ENCODE measurements around the gene TSHZ2. TPM values are rescaled to one million over a fixed set of nuclear protein-coding genes. Genes with fewer than 3 reads are reported as not detected.

TSHZ2 gene
- total and polyA plus RNA-seq, 9 of the 15 experiments (the other 6 are each of a cell fraction or from before 2014, with no cell fraction given), result 0.03 to 0.20 (median 0.05) TPM; not detected in 4

GRCh38 chr20:52998268-52998667, 26.1 kb downstream of the TSHZ2 start:
- no peaks in the 10 kb centered on the region for H3K79me2 ChIP-seq (ENCODE audit: control insufficient read depth, insufficient read depth, low read length)
- in situ Hi-C loops (cut with MboI), result no loop called here
- no peaks in the 10 kb centered on the region for H3K9me3 ChIP-seq (replicated peaks; ENCODE audit: control insufficient read depth, insufficient read depth, low read depth, low read length)
- H3K4me2 ChIP-seq (ENCODE audit: insufficient read depth, low read length), result no peak overlapping the region
- POLR2A ChIA-PET, result no interaction called here
- no peak overlapping the region for H2AFZ ChIP-seq (ENCODE audit: low read depth, low read length)
- 0% methylated on average over 6 of the region's 6 CpGs for WGBS (ENCODE audit: insufficient coverage, low coverage, missing lambda C conversion rate)
- TF ChIP-seq RAD51 (IDR thresholded peaks at IDR 0.05; ENCODE audit: borderline replicate concordance, low read depth) (no peak), ZNF507 (tag; conservative IDR thresholded peaks at IDR 0.05) (no peak), SMAD2 (IDR thresholded peaks at IDR 0.05; ENCODE audit: low read depth, low read length) (no peak), TBL1XR1 (IDR thresholded peaks at IDR 0.05; ENCODE audit: low read length in 2 of 2) (no peak)
- DNase-seq (ENCODE audit: extremely low read depth in 1 of 4, low spot score in 3 of 4) (no peak), ATAC-seq (no peak), FAIRE-seq (no peak)
- H3K4me3 ChIP-seq, result no peak overlapping the region
- H3K9ac ChIP-seq (ENCODE audit: insufficient read depth in 1 of 2, low read depth in 2 of 2, low read length in 2 of 2), result no peak overlapping the region
- H3K9me1 ChIP-seq (ENCODE audit: control insufficient read depth, insufficient read depth, low read length), result no peaks in the 10 kb centered on the region
- H3K27me3 ChIP-seq (ENCODE audit: control insufficient read depth in 2 of 2, insufficient read depth in 2 of 2, low read length in 2 of 2), result no peaks in the 10 kb centered on the region; a peak in 1 of 5 replicates
- H3K27ac ChIP-seq (ENCODE audit: extremely low read depth, low read depth, low read length), result no peak overlapping the region
- no TSS peak for BruUV-seq (replicated peaks)
- CTCF ChIA-PET (ENCODE audit: low intra/inter-chr PET ratio), result no interaction called here
- no peaks in the 10 kb centered on the region for H4K20me1 ChIP-seq (replicated peaks; ENCODE audit: control insufficient read depth, insufficient read depth, low read length)
- H3K36me3 ChIP-seq (ENCODE audit: control insufficient read depth, insufficient read depth, low read length), result no peaks in the 10 kb centered on the region
- intact Hi-C loops (cut with micrococcal nuclease), result no loop called here
- H3K4me1 ChIP-seq (replicated peaks in 1 of 2; ENCODE audit: control insufficient read depth in 2 of 2, insufficient read depth in 2 of 2, low read length in 2 of 2), result no peaks in the 10 kb centered on the region

DNA sequence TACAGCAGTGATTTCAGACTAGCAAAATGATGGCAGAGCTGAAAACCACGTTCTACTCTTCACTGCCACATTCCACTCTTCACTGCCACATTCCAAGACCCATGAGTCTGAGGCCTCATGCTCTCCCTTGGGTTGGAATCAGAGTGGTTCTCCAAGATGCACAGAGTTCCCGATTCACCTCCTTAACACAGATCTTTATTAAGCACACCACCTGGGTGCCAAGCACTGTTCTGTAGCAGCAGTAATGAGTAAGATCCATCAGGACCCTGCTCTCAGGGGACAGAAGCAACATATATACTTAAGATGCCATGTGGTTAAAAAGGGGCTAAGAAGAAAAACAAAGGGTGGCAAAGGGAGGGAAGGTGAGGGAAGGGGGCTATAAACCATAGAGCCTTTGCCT, 26.9 kb downstream of the TSHZ2 start:
- no peak overlapping the region for H3K4me3 ChIP-seq
- no peaks in the 10 kb centered on the region for H3K79me2 ChIP-seq (ENCODE audit: control insufficient read depth, insufficient read depth, low read length)
- no peaks in the 10 kb centered on the region for H3K27me3 ChIP-seq (ENCODE audit: control insufficient read depth in 2 of 2, insufficient read depth in 2 of 2, low read length in 2 of 2)
- no peaks in the 10 kb centered on the region for H3K4me1 ChIP-seq (replicated peaks in 1 of 2; ENCODE audit: control insufficient read depth in 2 of 2, insufficient read depth in 2 of 2, low read length in 2 of 2)
- WGBS (ENCODE audit: insufficient coverage, low coverage, missing lambda C conversion rate), result 0% methylated on average over 2 of the region's 2 CpGs
- no peak overlapping the region for H3K9ac ChIP-seq (ENCODE audit: insufficient read depth in 1 of 2, low read depth in 2 of 2, low read length in 2 of 2)
- no peaks in the 10 kb centered on the region for H4K20me1 ChIP-seq (replicated peaks; ENCODE audit: control insufficient read depth, insufficient read depth, low read length)
- H3K36me3 ChIP-seq (ENCODE audit: control insufficient read depth, insufficient read depth, low read length), result no peaks in the 10 kb centered on the region
- ChIA-PET POLR2A (no interaction called here), CTCF (ENCODE audit: low intra/inter-chr PET ratio) (no interaction called here)
- no peak for FAIRE-seq
- H3K27ac ChIP-seq (ENCODE audit: extremely low read depth, low read depth, low read length), result no peak overlapping the region
- no peak overlapping the region for H2AFZ ChIP-seq (ENCODE audit: low read depth, low read length)
- no peak for ATAC-seq
- in situ Hi-C loops (cut with MboI) (no loop called here), intact Hi-C loops (cut with micrococcal nuclease) (no loop called here)
- H3K4me2 ChIP-seq (ENCODE audit: insufficient read depth, low read length), result no peak overlapping the region
- no peaks in the 10 kb centered on the region for H3K9me1 ChIP-seq (ENCODE audit: control insufficient read depth, insufficient read depth, low read length)
- BruUV-seq (replicated peaks), result no TSS peak
- H3K9me3 ChIP-seq (replicated peaks; ENCODE audit: control insufficient read depth, insufficient read depth, low read depth, low read length), result no peaks in the 10 kb centered on the region
- DNase-seq (ENCODE audit: extremely low read depth in 1 of 4, low spot score in 3 of 4), result no peak
- TF ChIP-seq, protein P1, sequence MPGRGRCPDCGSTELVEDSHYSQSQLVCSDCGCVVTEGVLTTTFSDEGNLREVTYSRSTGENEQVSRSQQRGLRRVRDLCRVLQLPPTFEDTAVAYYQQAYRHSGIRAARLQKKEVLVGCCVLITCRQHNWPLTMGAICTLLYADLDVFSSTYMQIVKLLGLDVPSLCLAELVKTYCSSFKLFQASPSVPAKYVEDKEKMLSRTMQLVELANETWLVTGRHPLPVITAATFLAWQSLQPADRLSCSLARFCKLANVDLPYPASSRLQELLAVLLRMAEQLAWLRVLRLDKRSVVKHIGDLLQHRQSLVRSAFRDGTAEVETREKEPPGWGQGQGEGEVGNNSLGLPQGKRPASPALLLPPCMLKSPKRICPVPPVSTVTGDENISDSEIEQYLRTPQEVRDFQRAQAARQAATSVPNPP (IDR thresholded peaks at IDR 0.05; ENCODE audit: borderline replicate concordance, insufficient read depth, insufficient read length), result no peak
- no peak for TF ChIP-seq ASH1L (IDR thresholded peaks at IDR 0.05; ENCODE audit: borderline replicate concordance, low read depth, partially characterized antibody)
- TF ChIP-seq, protein P2, sequence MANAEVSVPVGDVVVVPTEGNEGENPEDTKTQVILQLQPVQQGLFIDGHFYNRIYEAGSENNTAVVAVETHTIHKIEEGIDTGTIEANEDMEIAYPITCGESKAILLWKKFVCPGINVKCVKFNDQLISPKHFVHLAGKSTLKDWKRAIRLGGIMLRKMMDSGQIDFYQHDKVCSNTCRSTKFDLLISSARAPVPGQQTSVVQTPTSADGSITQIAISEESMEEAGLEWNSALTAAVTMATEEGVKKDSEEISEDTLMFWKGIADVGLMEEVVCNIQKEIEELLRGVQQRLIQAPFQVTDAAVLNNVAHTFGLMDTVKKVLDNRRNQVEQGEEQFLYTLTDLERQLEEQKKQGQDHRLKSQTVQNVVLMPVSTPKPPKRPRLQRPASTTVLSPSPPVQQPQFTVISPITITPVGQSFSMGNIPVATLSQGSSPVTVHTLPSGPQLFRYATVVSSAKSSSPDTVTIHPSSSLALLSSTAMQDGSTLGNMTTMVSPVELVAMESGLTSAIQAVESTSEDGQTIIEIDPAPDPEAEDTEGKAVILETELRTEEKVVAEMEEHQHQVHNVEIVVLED (CRISPR knock-in tag; IDR thresholded peaks at IDR 0.05), result no peak
- no peak for TF ChIP-seq ZNF212 (CRISPR knock-in tag; IDR thresholded peaks at IDR 0.05)
- no peak for TF ChIP-seq USF1 (CRISPR knock-in tag; IDR thresholded peaks at IDR 0.05)
- no peak for TF ChIP-seq ZFX (CRISPR knock-in tag; IDR thresholded peaks at IDR 0.05)
- TF ChIP-seq NCOA4 (IDR thresholded peaks at IDR 0.05; ENCODE audit: partially characterized antibody), result no peak
- TF ChIP-seq HDAC8 (tag; IDR thresholded peaks at IDR 0.05), result no peak
- no peak for TF ChIP-seq ZNF197 (CRISPR knock-in tag; IDR thresholded peaks at IDR 0.05; ENCODE audit: low read depth)
- no peak for TF ChIP-seq CTBP1 (IDR thresholded peaks at IDR 0.05; ENCODE audit: borderline replicate concordance)
